Urothelium cell line (cell line): ENCODE results near the gene SFXN2.
"Not testable (repeated sequence)": the region's sequence is repeated elsewhere in the genome, so short reads cannot be mapped to it uniquely, and the experiment has no call there.

Experiments
- DNase-seq: peaks from one replicate; pipeline ENCODE4 v3.0.0; 2011; ENCODE audit warnings: low spot score, mixed read lengths
- FAIRE-seq: peaks from 2 replicates; lab custom pipeline; 2011; peaks lifted over from hg19 to GRCh38; lab: Jason Lieb, UNC

SFXN2 gene

DNA sequence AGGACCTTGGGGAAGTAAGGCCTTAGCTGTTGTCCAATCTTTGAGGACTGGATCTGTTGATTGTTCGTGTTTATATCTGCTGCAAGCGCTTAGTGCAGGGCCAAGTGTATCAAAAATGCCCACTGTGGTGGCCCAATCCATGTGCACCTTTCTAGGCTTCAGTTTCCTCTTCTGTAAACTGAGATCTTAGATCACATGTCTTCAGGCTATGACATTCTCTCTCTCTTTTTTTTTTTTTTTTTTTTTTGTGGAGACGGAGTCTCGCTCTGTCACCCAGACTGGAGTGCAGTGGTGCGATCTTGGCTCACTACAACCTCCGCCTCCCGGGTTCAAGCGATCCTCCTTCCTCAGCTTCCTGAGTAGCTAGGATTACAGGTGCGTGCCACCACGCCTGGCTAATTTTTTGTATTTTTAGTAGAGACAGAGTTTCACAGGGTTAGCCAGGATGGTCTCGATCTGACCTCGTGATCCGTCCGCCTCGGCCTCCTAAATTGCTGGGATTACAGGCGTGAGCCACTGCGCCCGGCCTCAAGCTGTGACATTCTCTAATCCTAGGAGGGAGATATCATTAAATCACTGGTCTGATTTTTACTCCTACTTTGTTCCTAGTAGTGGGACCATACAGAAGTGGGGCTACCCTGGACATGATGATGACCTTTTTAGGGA is 2.6 kb downstream of the SFXN2 start:
- FAIRE-seq, DNase-seq: not testable (repeated sequence)

- no peak for DNase-seq
- no peak for FAIRE-seq
These were observed 3.8 kb downstream of the SFXN2 start for GRCh38 chr10:102718220-102718619.

DNA sequence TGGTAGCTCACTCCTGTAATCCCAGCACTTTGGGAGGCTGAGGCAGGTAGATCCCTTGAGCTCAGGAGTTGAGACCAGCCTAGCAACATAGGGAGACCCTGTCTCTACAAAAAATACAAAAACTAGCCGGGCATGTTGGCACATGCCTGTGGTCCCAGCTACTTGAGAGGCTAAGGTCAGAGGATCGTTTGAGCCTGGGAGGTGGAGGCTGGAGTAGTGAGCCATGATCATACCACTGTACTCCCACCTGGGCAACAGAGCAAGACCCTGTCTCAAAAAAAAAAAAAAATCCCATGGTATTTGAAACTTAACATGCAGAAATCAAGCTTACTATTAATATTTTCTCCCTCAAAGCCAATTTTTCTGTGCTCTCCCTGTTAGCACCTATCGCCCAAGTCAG is 5.9 kb downstream of the SFXN2 start:
- DNase-seq (no peak), FAIRE-seq (no peak)

GRCh38 chr10:102720775-102721301 is 6.4 kb downstream of the SFXN2 start:
- no peak for FAIRE-seq

GRCh38 chr10:102721954-102722353 is 7.5 kb downstream of the SFXN2 start:
- DNase-seq, result no peak
- no peak for FAIRE-seq

More at GRCh38 chr10:102720775-102721301, 6.4 kb downstream of the SFXN2 start:
- DNase-seq, result no peak

GRCh38 chr10:102723989-102724388 is 9.6 kb downstream of the SFXN2 start:
- FAIRE-seq (no peak), DNase-seq (no peak)

DNA sequence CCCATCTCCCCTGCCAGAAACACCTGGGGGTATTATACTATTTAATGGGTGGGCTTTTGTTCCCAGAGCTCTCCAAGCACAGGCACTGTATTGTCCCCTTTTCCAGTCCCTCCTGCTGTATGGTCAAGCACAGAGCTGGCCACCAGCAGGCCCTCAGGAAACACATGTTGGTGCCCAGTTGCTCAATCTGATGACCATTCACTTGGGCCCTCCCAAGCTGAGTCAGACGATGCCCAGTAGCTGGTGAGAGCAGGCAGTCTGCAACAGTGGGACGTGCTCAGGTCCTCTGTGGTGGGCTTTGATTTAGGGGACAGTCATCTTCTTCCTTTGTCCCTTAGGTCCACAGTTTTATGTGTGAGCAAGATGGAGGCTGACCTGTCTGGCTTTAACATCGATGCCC is 11.8 kb downstream of the SFXN2 start:
- DNase-seq (no peak), FAIRE-seq (no peak)

DNA sequence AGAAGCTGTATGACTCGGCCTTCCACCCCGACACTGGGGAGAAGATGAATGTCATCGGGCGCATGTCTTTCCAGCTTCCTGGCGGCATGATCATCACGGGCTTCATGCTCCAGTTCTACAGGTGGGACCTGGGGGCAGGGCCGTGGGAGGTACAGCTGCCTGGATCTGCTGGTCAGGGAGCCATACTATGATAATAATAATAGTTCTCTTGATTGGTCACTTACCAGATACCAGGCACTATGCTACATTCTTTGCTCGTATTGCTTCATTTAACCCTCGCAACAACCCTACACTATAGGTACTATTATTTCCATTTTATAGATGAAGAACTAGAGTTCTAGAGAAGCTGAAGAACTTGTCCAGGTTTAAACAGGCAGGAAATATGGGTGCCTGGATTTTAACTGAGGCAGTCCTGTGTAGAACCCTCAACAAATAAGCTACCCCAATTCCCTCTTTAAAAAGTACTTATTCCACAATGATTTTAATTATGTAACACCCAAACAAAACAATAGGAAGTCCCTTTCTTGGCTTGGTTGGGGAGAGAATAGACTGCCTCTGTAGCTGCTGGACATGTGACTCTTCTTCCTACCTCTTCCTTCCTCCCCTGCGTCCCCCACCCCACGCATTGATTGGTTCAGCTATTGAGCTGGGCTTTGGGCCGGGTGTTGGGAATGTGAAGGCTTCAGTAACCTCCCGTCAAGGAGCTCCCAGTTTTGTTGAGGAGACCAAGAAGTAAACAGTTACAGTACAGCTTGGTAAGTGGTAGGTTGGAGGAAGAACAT is 12.8 kb downstream of the SFXN2 start:
- no peak for DNase-seq
- no peak for FAIRE-seq

GRCh38 chr10:102729029-102730026 is 14.9 kb downstream of the SFXN2 start:
- peak; percentile 84 for DNase-seq
- FAIRE-seq, result peak; percentile 92

DNA sequence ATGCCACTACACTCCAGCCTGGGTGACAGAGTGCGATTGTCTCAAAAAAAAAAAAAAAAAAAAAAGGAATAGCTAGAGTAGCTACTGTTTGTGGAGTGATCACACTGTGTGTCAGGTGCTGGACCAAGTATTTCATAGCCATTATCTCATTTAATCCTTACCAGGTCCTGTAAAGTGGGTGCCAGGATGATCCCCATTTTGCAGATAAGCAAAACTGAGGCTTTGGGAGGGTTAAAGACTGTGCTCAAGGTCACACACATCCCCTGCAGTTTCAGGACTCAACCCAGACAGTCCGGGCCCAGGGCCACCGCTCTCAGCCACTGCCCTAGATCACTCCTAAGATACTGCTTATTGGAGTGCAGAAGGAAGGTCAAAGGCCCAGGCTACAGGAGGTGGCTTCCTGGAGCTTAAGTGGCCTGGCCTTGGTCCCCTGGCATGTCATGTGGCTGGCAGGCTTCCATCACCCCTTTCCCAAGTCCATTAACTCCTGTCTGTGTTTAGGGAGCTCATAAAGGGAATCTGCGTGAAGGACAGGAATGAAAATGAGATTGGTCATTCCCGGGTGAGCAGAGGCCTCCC is 16.9 kb downstream of the SFXN2 start:
- DNase-seq (no peak), FAIRE-seq (no peak)

- FAIRE-seq (no peak), DNase-seq (no peak)
These were observed 18.2 kb downstream of the SFXN2 start for GRCh38 chr10:102732661-102733060.

- DNase-seq (no peak), FAIRE-seq (peak; percentile 65)
These were observed 20.7 kb downstream of the SFXN2 start for GRCh38 chr10:102735065-102735562.

- FAIRE-seq, result no peak
- no peak for DNase-seq
These were observed 24.3 kb downstream of the SFXN2 start for GRCh38 chr10:102738692-102739121.

DNA sequence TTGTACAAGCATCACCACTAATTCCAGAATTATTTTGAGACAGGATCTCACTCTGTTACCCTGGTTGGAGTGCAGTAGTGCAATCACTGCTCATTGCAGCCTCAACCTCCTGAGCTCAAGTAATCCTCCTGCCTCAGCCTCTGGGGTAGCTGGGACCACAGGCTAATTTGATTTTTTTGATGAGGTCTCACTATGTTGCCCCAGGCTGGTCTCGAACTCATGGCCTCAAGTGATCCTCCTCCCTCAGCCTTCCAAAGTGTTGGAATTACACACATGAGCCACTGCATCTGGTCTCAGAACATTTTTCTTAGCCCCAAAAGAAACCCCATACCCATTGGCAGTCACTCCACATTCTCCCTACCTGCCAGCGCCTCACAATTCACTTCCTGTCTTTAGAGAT is 25.8 kb downstream of the SFXN2 start:
- DNase-seq (no peak), FAIRE-seq (no peak)

DNA sequence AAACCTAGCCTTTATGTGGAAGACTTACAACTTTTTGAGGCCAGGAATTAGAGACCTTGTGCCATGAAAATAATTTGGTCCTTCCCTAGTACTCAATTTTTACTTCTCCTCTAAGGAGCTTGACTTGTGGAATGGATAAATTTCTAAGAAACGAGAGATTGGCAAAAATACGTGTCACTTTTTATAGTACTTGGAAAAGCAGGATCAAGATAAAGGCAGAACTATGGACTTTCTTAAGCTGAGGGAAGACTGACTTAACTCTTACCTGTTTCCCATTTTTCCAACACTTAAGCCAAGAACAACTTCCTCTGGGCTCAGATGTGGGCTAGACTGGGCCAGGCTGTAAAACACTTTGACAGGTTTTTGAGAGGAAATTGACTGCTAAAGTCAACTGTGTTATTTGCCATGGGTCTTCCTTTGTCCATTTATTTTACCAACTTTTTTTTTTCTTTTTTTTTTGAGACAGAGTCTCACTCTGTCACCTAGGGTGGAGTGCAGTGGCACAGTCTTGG is 27.3 kb downstream of the SFXN2 start:
- DNase-seq, result no peak
- FAIRE-seq, result no peak

GRCh38 chr10:102742313-102742712 is 27.9 kb downstream of the SFXN2 start:
- FAIRE-seq, DNase-seq: not testable (repeated sequence)

DNA sequence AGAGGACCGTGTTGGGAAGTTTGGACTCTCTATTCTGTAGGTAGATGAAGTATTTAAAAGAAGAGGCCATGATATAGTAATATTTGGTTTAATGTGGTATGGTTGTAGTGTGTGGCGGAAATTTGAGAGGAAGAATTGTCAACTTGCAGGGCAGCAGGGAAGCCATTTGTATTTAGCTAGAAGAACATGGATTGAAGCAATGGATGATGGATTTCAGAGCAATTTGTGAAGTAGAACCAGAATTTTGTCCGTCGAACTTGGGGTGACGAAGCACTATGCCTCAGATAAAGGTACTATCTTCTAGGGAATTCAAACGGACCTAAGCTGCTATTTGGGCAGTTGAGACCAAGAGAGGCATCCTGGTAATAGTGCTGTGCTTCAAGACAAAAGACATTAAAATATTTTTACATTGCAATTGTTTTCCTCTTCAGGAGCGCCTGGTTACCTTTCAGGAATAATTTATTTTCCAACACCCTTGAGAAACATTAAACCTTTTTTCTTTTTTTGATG is 28.7 kb downstream of the SFXN2 start:
- FAIRE-seq (no peak), DNase-seq (no peak)

DNA sequence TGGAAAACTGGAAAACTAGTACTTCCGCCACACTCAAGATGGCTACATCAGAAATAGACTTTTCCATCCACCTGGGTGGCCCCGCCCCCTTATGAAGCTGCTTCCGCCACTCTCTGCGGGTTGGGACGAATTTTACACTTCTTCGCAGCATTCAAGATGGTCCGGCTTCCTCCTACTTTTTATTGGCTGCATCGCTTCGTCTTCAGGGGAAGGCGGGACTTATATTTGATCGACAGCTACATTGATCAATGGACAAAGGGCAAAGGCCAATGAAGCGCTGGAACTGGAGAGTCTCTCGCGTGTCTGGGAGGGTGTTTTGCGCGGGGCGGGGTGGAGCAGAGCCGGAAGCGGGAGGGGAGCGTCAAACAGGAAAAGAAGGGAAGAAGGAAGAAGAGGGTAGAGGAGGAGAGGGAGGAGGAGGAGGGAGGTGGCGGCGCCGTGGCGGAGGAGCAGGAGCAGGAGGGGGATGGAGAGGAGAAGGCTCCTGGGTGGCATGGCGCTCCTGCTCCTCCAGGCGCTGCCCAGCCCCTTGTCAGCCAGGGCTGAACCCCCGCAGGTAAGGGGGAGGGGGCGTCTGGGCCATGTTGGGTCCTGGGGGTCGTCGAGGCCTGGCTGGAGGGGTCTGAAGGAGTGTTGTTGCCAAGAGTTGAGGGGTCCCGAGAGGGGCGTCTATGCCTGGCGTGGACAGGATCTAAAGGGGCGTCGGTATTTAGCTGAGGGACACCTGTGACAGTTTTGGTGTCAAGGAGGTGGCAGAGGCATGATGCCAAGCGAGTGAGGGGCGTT is 29.3 kb downstream of the SFXN2 start, which contains the start of gene WBP1L:
TSS of gene WBP1L (plus strand) at position 361 of the 786 bp plus-strand sequence. CDS start at position 467, 106 bp downstream.
- peak; percentile 97 for DNase-seq

More for the DNA sequence above, 29.3 kb downstream of the SFXN2 start, which contains the start of gene WBP1L:
- peak; percentile 42 for FAIRE-seq
